HG03558 (cell line): ENCODE measurements around the gene SLC6A8.
"Not testable (repeated sequence)": the region's sequence is repeated elsewhere in the genome, so short reads cannot be mapped to it uniquely, and the experiment has no call there.

Experiments used
- ATAC-seq: cut with Tn5 transposase; IDR thresholded peaks from one replicate; pipeline ENCODE4 v1.9.1; 2021; ENCODE audit warnings: moderate number of reproducible peaks; ENCODE audit not compliant: unreplicated experiment; ENCODE audit errors: extremely low read depth

Gene SLC6A8

GRCh38 chrX:153704021-153704526 lies 16.3 kb downstream of the SLC6A8 start:
- no peak for ATAC-seq

DNA sequence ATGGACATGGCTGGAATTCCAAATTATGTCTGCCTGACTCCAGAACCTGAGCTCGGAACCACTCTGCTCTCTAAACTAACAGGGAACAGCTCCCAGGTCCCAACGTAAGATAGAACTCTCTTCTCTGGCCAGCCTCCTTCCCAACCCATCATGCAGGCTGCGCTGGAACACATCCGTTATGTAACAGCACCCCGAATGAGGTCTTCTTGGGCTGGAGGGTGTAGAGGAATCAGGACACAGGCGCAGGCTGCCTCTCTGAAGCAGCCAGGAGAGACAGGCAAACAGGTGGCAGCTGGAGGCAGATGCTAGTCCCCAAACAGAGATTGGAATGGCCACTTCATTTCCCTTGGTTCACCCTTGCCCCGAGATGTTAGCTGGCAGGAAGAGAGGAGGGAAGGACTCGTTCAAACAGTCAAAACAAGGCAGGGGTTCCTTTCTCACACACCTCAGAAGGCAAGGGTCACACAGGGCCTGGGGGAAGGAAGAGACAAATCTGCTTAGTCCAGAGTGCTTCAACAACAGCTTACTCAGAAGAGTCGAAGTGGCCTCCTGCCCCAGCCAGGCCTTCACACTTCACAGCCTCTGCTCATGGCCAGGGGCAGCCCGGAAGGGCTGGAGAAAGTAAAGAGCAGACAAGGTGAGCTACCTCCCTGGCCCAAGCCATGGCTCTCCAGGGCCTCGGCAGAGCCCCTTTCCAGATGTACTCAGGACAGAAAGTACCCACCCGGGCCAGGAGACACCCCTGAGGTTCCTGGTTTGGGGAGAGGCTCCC lies 17.1 kb downstream of the SLC6A8 start:
- not testable (repeated sequence) for ATAC-seq

- not testable (repeated sequence) for ATAC-seq
Observed at GRCh38 chrX:153705403-153706060, 17.8 kb downstream of the SLC6A8 start.

GRCh38 chrX:153706799-153707198 lies 19.1 kb downstream of the SLC6A8 start:
- ATAC-seq: no peak

DNA sequence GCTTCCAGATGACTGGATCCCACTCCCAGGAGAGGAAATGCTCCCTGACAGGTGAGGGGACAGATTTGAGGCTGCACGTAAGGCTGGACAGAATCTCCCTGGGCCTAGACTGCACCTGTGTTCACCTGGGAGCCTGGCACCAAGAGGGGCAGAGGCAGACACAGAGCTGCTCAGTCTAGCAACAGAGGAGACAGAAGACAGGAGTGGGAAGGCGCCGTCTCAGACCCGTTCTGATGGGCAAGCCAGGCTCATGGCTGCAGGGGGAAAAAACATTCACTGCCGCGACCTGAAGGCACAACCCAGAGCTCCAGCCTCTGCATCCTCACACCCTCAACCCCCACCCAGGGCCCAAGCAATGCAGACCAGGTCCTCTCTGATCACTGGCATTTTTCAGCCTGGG lies 19.7 kb downstream of the SLC6A8 start:
- ATAC-seq: no peak

DNA sequence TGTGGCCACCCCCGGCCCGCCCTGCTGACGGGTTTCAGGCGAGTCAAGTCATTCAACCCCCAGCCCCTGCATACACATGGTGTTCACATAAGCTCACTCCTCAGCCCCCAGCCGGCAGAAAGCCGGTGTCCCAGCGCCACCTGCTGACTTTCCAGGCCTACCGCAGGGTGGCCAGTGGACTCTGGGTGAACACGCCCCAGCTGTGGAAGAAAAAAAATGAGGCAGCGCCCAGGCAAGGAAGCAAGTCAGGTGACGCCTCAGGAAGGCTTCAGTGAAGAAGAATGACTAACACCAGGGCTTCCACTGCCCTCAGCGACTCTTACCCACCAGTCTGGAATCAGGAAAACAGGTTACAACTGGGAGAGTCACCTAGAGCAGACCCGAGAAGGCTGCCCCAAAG lies 20.7 kb downstream of the SLC6A8 start:
- no peak for ATAC-seq

GRCh38 chrX:153709726-153710674 lies 22.3 kb downstream of the SLC6A8 start:
- no peak for ATAC-seq

GRCh38 chrX:153714256-153714655 lies 26.5 kb downstream of the SLC6A8 start:
- ATAC-seq: no peak

- no peak for ATAC-seq
Observed at GRCh38 chrX:153717445-153717844, 29.7 kb downstream of the SLC6A8 start.

DNA sequence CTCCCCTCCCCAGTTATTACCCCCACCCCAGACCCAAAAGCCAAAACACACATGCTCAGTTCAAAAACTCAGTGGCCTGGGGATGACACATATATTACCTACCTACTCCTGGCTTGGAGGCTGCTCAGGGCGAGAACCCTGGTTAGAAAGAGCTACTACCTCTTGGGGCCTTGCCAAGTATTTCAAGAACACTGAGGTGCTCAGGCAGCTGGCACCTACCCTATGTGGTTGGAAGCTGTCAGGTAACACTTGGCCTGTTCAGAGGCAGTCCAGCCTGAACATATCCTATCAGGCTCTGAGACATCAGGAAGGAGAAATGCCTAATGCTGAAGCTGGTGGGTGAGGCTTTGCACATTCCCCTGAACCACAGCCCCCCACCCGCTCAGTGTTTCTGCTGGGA lies 31.5 kb downstream of the SLC6A8 start:
- ATAC-seq: no peak

DNA sequence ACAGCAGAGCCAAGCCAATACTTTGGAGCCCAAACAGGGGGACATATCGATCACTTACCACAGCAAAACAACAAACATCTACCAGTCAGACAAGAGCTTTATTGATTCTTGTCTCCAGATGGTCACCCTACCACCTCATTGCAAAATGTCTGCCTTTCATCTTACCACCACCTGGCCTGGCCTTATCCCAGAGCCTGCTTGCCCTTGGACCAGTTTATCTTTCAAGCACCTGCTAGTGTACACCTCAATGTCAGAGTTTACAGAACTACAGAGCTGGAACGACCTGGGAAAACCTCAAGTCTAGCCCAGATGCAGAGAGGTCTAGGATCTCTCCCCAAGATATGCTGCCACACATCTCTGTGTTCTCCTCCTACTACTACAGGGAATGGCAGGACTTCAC lies 32.0 kb downstream of the SLC6A8 start:
- no peak for ATAC-seq

GRCh38 chrX:153722704-153723350 lies 35.1 kb downstream of the SLC6A8 start:
- no peak for ATAC-seq

GRCh38 chrX:153723351-153724251 lies 35.9 kb downstream of the SLC6A8 start:
- no peak for ATAC-seq

GRCh38 chrX:153724252-153725038 lies 36.7 kb downstream of the SLC6A8 start, which contains the start of the genes ABCD1 and BCAP31:
TSS of gene ABCD1 (plus strand) at chrX:153724856. CDS start at chrX:153725267, 411 bp downstream.
TSS of gene BCAP31 (minus strand) at chrX:153724387. CDS start at chrX:153723244, 1,143 bp downstream.
- ATAC-seq: no peak

DNA sequence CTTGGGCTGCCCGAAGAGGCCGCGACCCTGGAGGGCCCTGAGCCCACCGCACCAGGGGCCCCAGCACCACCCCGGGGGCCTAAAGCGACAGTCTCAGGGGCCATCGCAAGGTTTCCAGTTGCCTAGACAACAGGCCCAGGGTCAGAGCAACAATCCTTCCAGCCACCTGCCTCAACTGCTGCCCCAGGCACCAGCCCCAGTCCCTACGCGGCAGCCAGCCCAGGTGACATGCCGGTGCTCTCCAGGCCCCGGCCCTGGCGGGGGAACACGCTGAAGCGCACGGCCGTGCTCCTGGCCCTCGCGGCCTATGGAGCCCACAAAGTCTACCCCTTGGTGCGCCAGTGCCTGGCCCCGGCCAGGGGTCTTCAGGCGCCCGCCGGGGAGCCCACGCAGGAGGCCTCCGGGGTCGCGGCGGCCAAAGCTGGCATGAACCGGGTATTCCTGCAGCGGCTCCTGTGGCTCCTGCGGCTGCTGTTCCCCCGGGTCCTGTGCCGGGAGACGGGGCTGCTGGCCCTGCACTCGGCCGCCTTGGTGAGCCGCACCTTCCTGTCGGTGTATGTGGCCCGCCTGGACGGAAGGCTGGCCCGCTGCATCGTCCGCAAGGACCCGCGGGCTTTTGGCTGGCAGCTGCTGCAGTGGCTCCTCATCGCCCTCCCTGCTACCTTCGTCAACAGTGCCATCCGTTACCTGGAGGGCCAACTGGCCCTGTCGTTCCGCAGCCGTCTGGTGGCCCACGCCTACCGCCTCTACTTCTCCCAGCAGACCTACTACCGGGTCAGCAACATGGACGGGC lies 37.5 kb downstream of the SLC6A8 start:
- no peak for ATAC-seq

DNA sequence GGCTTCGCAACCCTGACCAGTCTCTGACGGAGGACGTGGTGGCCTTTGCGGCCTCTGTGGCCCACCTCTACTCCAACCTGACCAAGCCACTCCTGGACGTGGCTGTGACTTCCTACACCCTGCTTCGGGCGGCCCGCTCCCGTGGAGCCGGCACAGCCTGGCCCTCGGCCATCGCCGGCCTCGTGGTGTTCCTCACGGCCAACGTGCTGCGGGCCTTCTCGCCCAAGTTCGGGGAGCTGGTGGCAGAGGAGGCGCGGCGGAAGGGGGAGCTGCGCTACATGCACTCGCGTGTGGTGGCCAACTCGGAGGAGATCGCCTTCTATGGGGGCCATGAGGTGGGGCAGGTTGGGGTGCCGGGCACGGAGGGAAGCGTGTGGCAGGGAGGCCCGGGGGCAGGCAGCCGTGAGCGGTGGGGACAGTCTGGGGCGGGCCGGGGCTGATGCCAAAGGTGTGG lies 38.1 kb downstream of the SLC6A8 start:
- no peak for ATAC-seq
